ENCODE measurements around the gene RARA.

DNA sequence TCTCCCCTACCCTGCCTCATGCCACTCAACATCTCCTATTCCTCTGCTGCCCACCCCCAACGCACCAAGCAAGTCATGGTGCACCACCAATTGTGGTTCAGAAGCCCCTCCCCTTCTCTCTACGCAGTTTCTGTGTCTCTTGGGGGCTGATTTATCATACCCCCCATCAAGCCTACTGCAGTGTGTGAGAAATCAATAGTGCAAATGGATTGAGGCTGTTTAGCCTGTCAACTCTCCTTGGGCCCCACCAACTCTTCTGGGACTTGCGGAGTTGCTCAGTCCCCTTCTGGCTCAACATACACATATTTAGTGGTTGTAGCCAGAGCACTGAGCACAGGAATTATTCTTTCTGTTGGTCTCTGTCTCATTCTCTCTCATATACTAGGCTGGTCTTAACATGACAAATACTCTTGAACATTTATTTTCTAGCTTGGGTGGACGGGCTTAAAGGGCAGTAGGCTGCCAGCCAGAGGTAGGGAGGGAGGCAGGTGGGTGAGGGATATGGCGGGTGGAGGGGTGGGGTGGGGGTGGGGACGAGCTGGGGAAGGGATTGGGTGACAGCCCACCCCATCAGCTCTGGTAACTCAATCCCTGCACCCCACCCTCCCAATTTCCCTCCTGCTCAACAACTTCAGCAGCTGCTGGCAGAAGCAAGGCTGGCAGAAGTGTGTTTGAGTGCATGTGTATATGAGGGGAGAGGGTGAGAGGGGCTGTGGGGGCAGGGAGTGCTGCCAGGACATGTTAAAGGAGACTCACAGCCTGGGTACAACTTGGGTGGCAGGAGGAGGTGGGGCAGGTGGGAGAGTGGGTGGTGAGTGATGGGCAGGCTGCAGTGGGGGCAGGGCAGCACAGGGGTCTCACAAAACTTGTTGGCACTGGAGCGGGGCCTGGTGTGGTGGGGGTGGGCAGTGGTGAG lies 4.9 kb downstream of the RARA start:
- TF ChIP-seq POLR2A (IDR thresholded peaks at IDR 0.05): no peak
- TF ChIP-seq, protein P1, sequence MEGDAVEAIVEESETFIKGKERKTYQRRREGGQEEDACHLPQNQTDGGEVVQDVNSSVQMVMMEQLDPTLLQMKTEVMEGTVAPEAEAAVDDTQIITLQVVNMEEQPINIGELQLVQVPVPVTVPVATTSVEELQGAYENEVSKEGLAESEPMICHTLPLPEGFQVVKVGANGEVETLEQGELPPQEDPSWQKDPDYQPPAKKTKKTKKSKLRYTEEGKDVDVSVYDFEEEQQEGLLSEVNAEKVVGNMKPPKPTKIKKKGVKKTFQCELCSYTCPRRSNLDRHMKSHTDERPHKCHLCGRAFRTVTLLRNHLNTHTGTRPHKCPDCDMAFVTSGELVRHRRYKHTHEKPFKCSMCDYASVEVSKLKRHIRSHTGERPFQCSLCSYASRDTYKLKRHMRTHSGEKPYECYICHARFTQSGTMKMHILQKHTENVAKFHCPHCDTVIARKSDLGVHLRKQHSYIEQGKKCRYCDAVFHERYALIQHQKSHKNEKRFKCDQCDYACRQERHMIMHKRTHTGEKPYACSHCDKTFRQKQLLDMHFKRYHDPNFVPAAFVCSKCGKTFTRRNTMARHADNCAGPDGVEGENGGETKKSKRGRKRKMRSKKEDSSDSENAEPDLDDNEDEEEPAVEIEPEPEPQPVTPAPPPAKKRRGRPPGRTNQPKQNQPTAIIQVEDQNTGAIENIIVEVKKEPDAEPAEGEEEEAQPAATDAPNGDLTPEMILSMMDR (IDR thresholded peaks at IDR 0.05): no peak
- no peak for TF ChIP-seq POLR2AphosphoS5 (IDR thresholded peaks at IDR 0.05)
- no peak for TF ChIP-seq EP300 (IDR thresholded peaks at IDR 0.05)

Measured in upper lobe of left lung (tissue), 4 donors.